SK-N-SH (cell line): Measurements from ENCODE around the gene TPPP. TPM values are rescaled to one million over a fixed set of nuclear protein-coding genes. Genes with fewer than 3 reads are reported as not detected.

Experiments used
- CTCF ChIA-PET: fragments of 300-600, 350-600 bp; formaldehyde crosslinking; extraction: SDS; loops from one replicate; lab custom pipeline; 2021; lab: Yijun Ruan, JAX
- POLR2A ChIA-PET: fragments of 350-600 bp; sonication (Branson Sonifier 250); formaldehyde crosslinking; extraction: SDS; loops from one replicate; lab custom pipeline; 2020; ENCODE audit warnings: antibody characterized with exemption, inconsistent platforms; lab: Yijun Ruan, JAX
- DNase-seq: peaks from one replicate; pipeline ENCODE4 v3.0.0; 2012
- H2AFZ ChIP-seq: fragments of 200-600 bp; sonication (generic); 2 replicates; pipeline ENCODE4 v1.8.1; 2016; ENCODE audit warnings: antibody characterized with exemption, mild to moderate bottlenecking, low read depth
- H3F3A ChIP-seq: fragments of 200-600 bp; sonication (generic); replicated peaks from 2 replicates; pipeline ENCODE3; 2016; ENCODE audit warnings: antibody characterized with exemption, mild to moderate bottlenecking; ENCODE audit not compliant: insufficient read depth
- H3K27ac ChIP-seq, 2 experiments: fragments of 200-500 bp in 1 of 2; fragments of 200-600 bp in 1 of 2; sonication (Bioruptor generic) in 1 of 2; sonication (generic), shearing (Covaris generic) in 1 of 2; 2 replicates each; pipeline versions ENCODE4 v1.5.1 to v1.6.1; 2014 to 2016; ENCODE audit warnings: low read depth in 2 of 2, inconsistent platforms in 1 of 2, low read length in 1 of 2, mild to moderate bottlenecking in 1 of 2, mixed read lengths in 1 of 2
- H3K27me3 ChIP-seq: fragments of 200-600 bp; sonication (generic), shearing (Covaris generic); 2 replicates; pipeline ENCODE4 v1.6.1; 2016; ENCODE audit warnings: mixed run types; ENCODE audit not compliant: insufficient read depth
- H3K36me3 ChIP-seq, 2 experiments: fragments of 200-500 bp in 1 of 2; fragments of 200-600 bp in 1 of 2; sonication (Bioruptor generic) in 1 of 2; sonication (generic) in 1 of 2; replicated peaks in 1 of 2; 2 replicates each; pipeline versions ENCODE3 to v1.5.1; 2014 to 2016; ENCODE audit warnings: low read length in 1 of 2, mild to moderate bottlenecking in 1 of 2; ENCODE audit not compliant: insufficient read depth in 2 of 2, control insufficient read depth in 1 of 2
- H3K4me1 ChIP-seq, 2 experiments: fragments of 200-500 bp in 1 of 2; fragments of 200-600 bp in 1 of 2; sonication (Bioruptor generic) in 1 of 2; sonication (generic), shearing (Covaris generic) in 1 of 2; 2 replicates each; pipeline versions ENCODE4 v1.5.1 to v1.6.1; 2014 to 2016; ENCODE audit warnings: low read depth in 1 of 2, low read length in 1 of 2, mixed run types in 1 of 2; ENCODE audit not compliant: insufficient read depth in 2 of 2, control insufficient read depth in 1 of 2
- H3K4me2 ChIP-seq: fragments of 200-600 bp; sonication (generic), shearing (Covaris generic); 2 replicates; pipeline ENCODE4 v1.6.1; 2017; ENCODE audit warnings: mixed run types
- H3K4me3 ChIP-seq, 2 experiments: fragments of 200-500 bp in 1 of 2; fragments of 200-600 bp in 1 of 2; sonication (Bioruptor generic) in 1 of 2; sonication (generic), shearing (Covaris generic) in 1 of 2; 2 replicates each; pipeline versions ENCODE4 v1.5.1 to v1.8.1; 2014 to 2016; ENCODE audit warnings: low read depth in 2 of 2, inconsistent platforms in 1 of 2, low read length in 1 of 2, mild to moderate bottlenecking in 1 of 2, mixed read lengths in 1 of 2, moderate library complexity in 1 of 2
- H3K79me2 ChIP-seq: fragments of 200-600 bp; sonication (generic); 2 replicates; pipeline ENCODE4 v1.8.1; 2017; ENCODE audit warnings: mild to moderate bottlenecking; ENCODE audit not compliant: insufficient read depth
- H3K9ac ChIP-seq: fragments of 200-600 bp; sonication (generic); 2 replicates; pipeline ENCODE4 v1.6.1; 2017; ENCODE audit warnings: mixed run types
- H3K9me2 ChIP-seq: fragments of 200-600 bp; sonication (generic); 2 replicates; pipeline ENCODE4 v1.6.1; 2017; ENCODE audit warnings: mixed run types
- H3K9me3 ChIP-seq: fragments of 200-600 bp; sonication (generic); 2 replicates; pipeline ENCODE4 v1.6.1; 2017; ENCODE audit warnings: mixed run types, mild to moderate bottlenecking, moderate library complexity
- H4K20me1 ChIP-seq: fragments of 200-600 bp; sonication (generic); 2 replicates; pipeline ENCODE4 v1.6.1; 2017; ENCODE audit warnings: mild to moderate bottlenecking, mixed run types; ENCODE audit not compliant: insufficient read depth
- ELF1 ChIP-seq: IDR thresholded peaks from 2 replicates; pipeline ENCODE4 v1.4.0; 2012
- FOSL2 ChIP-seq: IDR thresholded peaks from 2 replicates; pipeline ENCODE4 v1.4.0; 2012; ENCODE audit warnings: low read depth, mild to moderate bottlenecking, moderate library complexity, borderline replicate concordance
- GABPA ChIP-seq: IDR thresholded peaks from 2 replicates; pipeline ENCODE4 v1.4.0; 2012; ENCODE audit warnings: low read depth, mild to moderate bottlenecking
- JUND ChIP-seq: IDR thresholded peaks from 2 replicates; pipeline ENCODE4 v1.4.0; 2012
- NFIC ChIP-seq: IDR thresholded peaks from 2 replicates; pipeline ENCODE4 v1.4.0; 2012; ENCODE audit warnings: borderline replicate concordance
- NRF1 ChIP-seq: IDR thresholded peaks from 2 replicates; pipeline ENCODE4 v1.6.1; 2012; ENCODE audit warnings: low read depth, mild to moderate bottlenecking, low read length
- POLR2AphosphoS5 ChIP-seq: IDR thresholded peaks from 2 replicates; pipeline ENCODE4 v1.6.1; 2012; ENCODE audit warnings: low read depth, low read length
- RXRA ChIP-seq: IDR thresholded peaks from 2 replicates; pipeline ENCODE4 v1.4.0; 2012; ENCODE audit warnings: low read depth, mild to moderate bottlenecking, borderline replicate concordance
- SIN3A ChIP-seq: IDR thresholded peaks from 2 replicates; pipeline ENCODE4 v1.6.1; 2012; ENCODE audit warnings: low read depth, mild to moderate bottlenecking, low read length, moderate library complexity, borderline replicate concordance
- SMC3 ChIP-seq: IDR thresholded peaks from 2 replicates; pipeline ENCODE4 v1.6.1; 2012; ENCODE audit warnings: low read depth, low read length, improper control_type of control experiment
- TCF12 ChIP-seq: IDR thresholded peaks from 2 replicates; pipeline ENCODE4 v1.4.0; 2012
- TEAD4 ChIP-seq: IDR thresholded peaks from 2 replicates; pipeline ENCODE4 v1.4.0; 2012; ENCODE audit warnings: mild to moderate bottlenecking, borderline replicate concordance; ENCODE audit not compliant: insufficient read depth
- WGBS: methylation state at CpG from one replicate; pipeline ENCODE4 v1.1.6; 2017; ENCODE audit warnings: low lambda C conversion rate; 5-methylcytosine and 5-hydroxymethylcytosine counted together
- polyA plus RNA-seq, 3 experiments: library from polyadenylated mRNA; depleted of rRNA; stranded (reverse); fragments of >200 nt; gene quantifications; 2 replicates each; pipeline ENCODE4 v1.2.3, GENCODE V29; 2012

Gene TPPP
- polyA plus RNA-seq, 1 of the 3 experiments (the other 2 are of a cell fraction): 0.05 TPM

GRCh38 chr5:663436-664342, 29.5 kb downstream of the TPPP start:
- ChIA-PET POLR2A (no interaction called here), CTCF (no interaction called here)
- Histone ChIP-seq H3K9ac (no peak overlapping the region), H3K4me3 (no peak overlapping the region), H3F3A (no peaks in the 10 kb centered on the region), H2AFZ (no peak overlapping the region), H4K20me1 (no peaks in the 10 kb centered on the region), H3K36me3 (peaks cover 7 to 10% of the 10 kb centered on the region in 2 experiments), H3K9me2 (no peaks in the 10 kb centered on the region), H3K27ac (no peak overlapping the region), H3K4me2 (no peak overlapping the region), H3K27me3 (no peaks in the 10 kb centered on the region), H3K4me1 (no peaks in the 10 kb centered on the region), H3K79me2 (no peaks in the 10 kb centered on the region), H3K9me3 (no peaks in the 10 kb centered on the region)
- DNase-seq: no peak
- TF ChIP-seq SIN3A (no peak), TEAD4 (no peak), GABPA (no peak), SMC3 (no peak), POLR2AphosphoS5 (no peak), FOSL2 (no peak), JUND (no peak)
- WGBS: 91% methylated on average over 11 of the region's 38 CpGs

- no peaks in the 10 kb centered on the region for H3K9me2 ChIP-seq
- H3K36me3 ChIP-seq: peaks cover 7 to 10% of the 10 kb centered on the region in 2 experiments
- H3K27me3 ChIP-seq: no peaks in the 10 kb centered on the region
- H2AFZ ChIP-seq: no peak overlapping the region
- ChIA-PET POLR2A (no interaction called here), CTCF (no interaction called here)
- no peaks in the 10 kb centered on the region for H4K20me1 ChIP-seq
- no peaks in the 10 kb centered on the region for H3K79me2 ChIP-seq
- H3K4me2 ChIP-seq: no peak overlapping the region
- WGBS: 93% methylated on average over 46 of the region's 56 CpGs
- no peak overlapping the region for H3K27ac ChIP-seq
- DNase-seq: no peak
- TF ChIP-seq NFIC (no peak), JUND (no peak), POLR2AphosphoS5 (no peak), TCF12 (no peak), GABPA (no peak), RXRA (no peak), ELF1 (no peak), NRF1 (no peak)
- no peak overlapping the region for H3K9ac ChIP-seq
- no peaks in the 10 kb centered on the region for H3K4me1 ChIP-seq
- H3K9me3 ChIP-seq: no peaks in the 10 kb centered on the region
- H3K4me3 ChIP-seq: no peak overlapping the region
- H3F3A ChIP-seq: no peaks in the 10 kb centered on the region
Measured at GRCh38 chr5:662751-663435, 30.3 kb downstream of the TPPP start.
